ENCODE data around the gene C1GALT1C1L.

DNA sequence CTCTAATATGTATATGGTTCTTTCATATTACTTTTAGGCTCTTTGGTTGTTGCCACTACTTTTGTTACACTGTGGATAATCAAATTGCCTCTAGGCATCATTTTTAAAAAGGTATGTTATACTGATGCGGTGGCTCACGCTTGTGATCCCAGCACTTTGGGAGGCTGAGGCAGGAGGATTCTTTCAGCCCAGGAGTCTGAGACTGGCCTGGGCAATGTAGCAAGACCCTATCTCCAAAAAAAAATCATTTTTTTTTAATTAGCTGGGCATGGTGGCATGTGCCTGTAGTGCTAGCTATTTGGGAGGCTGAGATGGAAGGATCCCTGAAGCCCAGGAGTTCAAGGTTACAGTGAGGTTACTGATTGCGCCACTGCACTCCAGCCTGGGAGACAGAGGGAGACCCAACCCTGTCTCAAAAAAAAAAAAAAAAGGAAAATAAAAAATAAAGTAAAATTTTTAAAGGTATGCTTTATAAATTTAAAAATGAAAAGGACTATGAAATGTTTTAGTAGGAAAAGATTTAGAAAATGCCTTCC, 49.5 kb upstream of the C1GALT1C1L start:
- no peak for TF ChIP-seq ZNF335 (CRISPR knock-in tag; IDR thresholded peaks at IDR 0.05)
- TF ChIP-seq, protein P1, sequence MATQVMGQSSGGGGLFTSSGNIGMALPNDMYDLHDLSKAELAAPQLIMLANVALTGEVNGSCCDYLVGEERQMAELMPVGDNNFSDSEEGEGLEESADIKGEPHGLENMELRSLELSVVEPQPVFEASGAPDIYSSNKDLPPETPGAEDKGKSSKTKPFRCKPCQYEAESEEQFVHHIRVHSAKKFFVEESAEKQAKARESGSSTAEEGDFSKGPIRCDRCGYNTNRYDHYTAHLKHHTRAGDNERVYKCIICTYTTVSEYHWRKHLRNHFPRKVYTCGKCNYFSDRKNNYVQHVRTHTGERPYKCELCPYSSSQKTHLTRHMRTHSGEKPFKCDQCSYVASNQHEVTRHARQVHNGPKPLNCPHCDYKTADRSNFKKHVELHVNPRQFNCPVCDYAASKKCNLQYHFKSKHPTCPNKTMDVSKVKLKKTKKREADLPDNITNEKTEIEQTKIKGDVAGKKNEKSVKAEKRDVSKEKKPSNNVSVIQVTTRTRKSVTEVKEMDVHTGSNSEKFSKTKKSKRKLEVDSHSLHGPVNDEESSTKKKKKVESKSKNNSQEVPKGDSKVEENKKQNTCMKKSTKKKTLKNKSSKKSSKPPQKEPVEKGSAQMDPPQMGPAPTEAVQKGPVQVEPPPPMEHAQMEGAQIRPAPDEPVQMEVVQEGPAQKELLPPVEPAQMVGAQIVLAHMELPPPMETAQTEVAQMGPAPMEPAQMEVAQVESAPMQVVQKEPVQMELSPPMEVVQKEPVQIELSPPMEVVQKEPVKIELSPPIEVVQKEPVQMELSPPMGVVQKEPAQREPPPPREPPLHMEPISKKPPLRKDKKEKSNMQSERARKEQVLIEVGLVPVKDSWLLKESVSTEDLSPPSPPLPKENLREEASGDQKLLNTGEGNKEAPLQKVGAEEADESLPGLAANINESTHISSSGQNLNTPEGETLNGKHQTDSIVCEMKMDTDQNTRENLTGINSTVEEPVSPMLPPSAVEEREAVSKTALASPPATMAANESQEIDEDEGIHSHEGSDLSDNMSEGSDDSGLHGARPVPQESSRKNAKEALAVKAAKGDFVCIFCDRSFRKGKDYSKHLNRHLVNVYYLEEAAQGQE (IDR thresholded peaks at IDR 0.05; ENCODE audit: borderline replicate concordance in 1 of 2, low read depth in 1 of 2, low read length in 2 of 2), result no peak
- TF ChIP-seq, protein P2, sequence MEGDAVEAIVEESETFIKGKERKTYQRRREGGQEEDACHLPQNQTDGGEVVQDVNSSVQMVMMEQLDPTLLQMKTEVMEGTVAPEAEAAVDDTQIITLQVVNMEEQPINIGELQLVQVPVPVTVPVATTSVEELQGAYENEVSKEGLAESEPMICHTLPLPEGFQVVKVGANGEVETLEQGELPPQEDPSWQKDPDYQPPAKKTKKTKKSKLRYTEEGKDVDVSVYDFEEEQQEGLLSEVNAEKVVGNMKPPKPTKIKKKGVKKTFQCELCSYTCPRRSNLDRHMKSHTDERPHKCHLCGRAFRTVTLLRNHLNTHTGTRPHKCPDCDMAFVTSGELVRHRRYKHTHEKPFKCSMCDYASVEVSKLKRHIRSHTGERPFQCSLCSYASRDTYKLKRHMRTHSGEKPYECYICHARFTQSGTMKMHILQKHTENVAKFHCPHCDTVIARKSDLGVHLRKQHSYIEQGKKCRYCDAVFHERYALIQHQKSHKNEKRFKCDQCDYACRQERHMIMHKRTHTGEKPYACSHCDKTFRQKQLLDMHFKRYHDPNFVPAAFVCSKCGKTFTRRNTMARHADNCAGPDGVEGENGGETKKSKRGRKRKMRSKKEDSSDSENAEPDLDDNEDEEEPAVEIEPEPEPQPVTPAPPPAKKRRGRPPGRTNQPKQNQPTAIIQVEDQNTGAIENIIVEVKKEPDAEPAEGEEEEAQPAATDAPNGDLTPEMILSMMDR (CRISPR knock-in tag; IDR thresholded peaks at IDR 0.05), result no peak
- no peak for TF ChIP-seq PHF8 (CRISPR knock-in tag; IDR thresholded peaks at IDR 0.05)
- TF ChIP-seq ATRX (CRISPR knock-in tag; IDR thresholded peaks at IDR 0.05; ENCODE audit: borderline replicate concordance), result no peak
- no peak for TF ChIP-seq ZFX (CRISPR knock-in tag; IDR thresholded peaks at IDR 0.05; ENCODE audit: low read depth)
- no peak for TF ChIP-seq KLF11 (CRISPR knock-in tag; IDR thresholded peaks at IDR 0.05)
